Peyer's patch (tissue), 4 donors: ENCODE results near the gene CCDC149.

ENCODE experiments used
- CTCF ChIP-seq, 6 experiments: fragments of 450-650 bp in 4 of 6; fragments of 200-600 bp in 2 of 6; sonication (generic) in 1 of 6; IDR thresholded peaks; one replicate each; pipeline ENCODE4 v1.5.1; 2017 to 2019; ENCODE audit warnings: antibody characterized with exemption in 6 of 6, mild to moderate bottlenecking in 3 of 6, moderate library complexity in 1 of 6
- POLR2A ChIP-seq, 2 donors: fragments of 450-650 bp; IDR thresholded peaks; one replicate each; pipeline ENCODE4 v1.5.1; 2017; ENCODE audit warnings: antibody characterized with exemption in 2 of 2, mild to moderate bottlenecking in 2 of 2, moderate library complexity in 2 of 2

GRCh38 chr4:24890561-24891126, 22.2 kb downstream of the CCDC149 start:
- TF ChIP-seq CTCF (IDR thresholded peaks at IDR 0.05) (no peak), POLR2A (IDR thresholded peaks at IDR 0.05) (no peak)
